Peyer's patch (tissue), 4 donors: ENCODE measurements around the gene QSER1. TPM values are rescaled to one million over a fixed set of nuclear protein-coding genes. Genes with fewer than 3 reads are reported as not detected.

Experiments used
- DNase-seq, 3 donors: peaks; one replicate each; pipeline ENCODE4 v3.0.0-alpha.2; 2017 to 2019
- H3K27ac ChIP-seq, 4 donors: fragments of 200-600 bp; sonication (generic); one replicate each; pipeline ENCODE4 v1.5.1; 2016 to 2019
- H3K27me3 ChIP-seq, 2 donors: fragments of 200-600 bp; sonication (generic); one replicate each; pipeline ENCODE4 v1.5.1; 2019
- H3K36me3 ChIP-seq, 3 donors: fragments of 200-600 bp; sonication (generic); one replicate each; pipeline ENCODE4 v1.5.1; 2016 to 2019
- H3K4me1 ChIP-seq, 4 donors: fragments of 200-600 bp; sonication (generic); one replicate each; pipeline ENCODE4 v1.5.1; 2016 to 2019
- H3K4me3 ChIP-seq, 4 donors: fragments of 200-600 bp; sonication (generic); 1 replicate in 3 of 4; 2 replicates in 1 of 4; pipeline ENCODE4 v1.5.1; 2016 to 2019; ENCODE audit warnings: mild to moderate bottlenecking in 1 of 4
- H3K9me3 ChIP-seq, 4 donors: fragments of 200-600 bp; sonication (generic); one replicate each; pipeline ENCODE4 v1.5.1; 2016 to 2019; ENCODE audit warnings: mild to moderate bottlenecking in 1 of 4
- CTCF ChIP-seq, 6 experiments: fragments of 450-650 bp in 4 of 6; fragments of 200-600 bp in 2 of 6; sonication (generic) in 1 of 6; IDR thresholded peaks; one replicate each; pipeline ENCODE4 v1.5.1; 2017 to 2019; ENCODE audit warnings: antibody characterized with exemption in 6 of 6, mild to moderate bottlenecking in 3 of 6, moderate library complexity in 1 of 6
- POLR2A ChIP-seq, 2 donors: fragments of 450-650 bp; IDR thresholded peaks; one replicate each; pipeline ENCODE4 v1.5.1; 2017; ENCODE audit warnings: antibody characterized with exemption in 2 of 2, mild to moderate bottlenecking in 2 of 2, moderate library complexity in 2 of 2
- total RNA-seq, 4 donors: library from RNA; depleted of rRNA; stranded (reverse); fragments of >200 nt; gene quantifications; one replicate each; pipeline ENCODE4 v1.1.0, GENCODE V29; 2016

The QSER1 gene
- total RNA-seq, 4 donors from 2014 or later: 17.7 to 111 (median 21.9) TPM

GRCh38 chr11:33005175-33005574 is 112.6 kb downstream of the QSER1 start:
- DNase-seq: no peak
- Histone ChIP-seq H3K36me3 (no peaks in the 10 kb centered on the region), H3K27me3 (no peaks in the 10 kb centered on the region), H3K4me1 (no peaks in the 10 kb centered on the region), H3K4me3 (no peak overlapping the region), H3K9me3 (no peaks in the 10 kb centered on the region), H3K27ac (no peak overlapping the region)
- TF ChIP-seq POLR2A (IDR thresholded peaks at IDR 0.05): no peak
- TF ChIP-seq CTCF (IDR thresholded peaks at IDR 0.05): no peak

GRCh38 chr11:33006010-33006409 is 113.4 kb downstream of the QSER1 start:
- H3K4me1 ChIP-seq: peaks cover 0 to under 1% (median 0%) of the 10 kb centered on the region in 4 donors
- no peaks in the 10 kb centered on the region for H3K36me3 ChIP-seq
- H3K27me3 ChIP-seq: no peaks in the 10 kb centered on the region
- no peak for TF ChIP-seq POLR2A (IDR thresholded peaks at IDR 0.05)
- no peak for TF ChIP-seq CTCF (IDR thresholded peaks at IDR 0.05)
- no peaks in the 10 kb centered on the region for H3K9me3 ChIP-seq
- H3K27ac ChIP-seq: no peak overlapping the region
- no peak overlapping the region for H3K4me3 ChIP-seq
- no peak for DNase-seq

- Histone ChIP-seq H3K4me1 (peaks cover 0 to 20% (median 8%) of the 10 kb centered on the region in 4 donors), H3K36me3 (no peaks in the 10 kb centered on the region), H3K27ac (no peak overlapping the region), H3K9me3 (no peaks in the 10 kb centered on the region), H3K4me3 (no peak overlapping the region), H3K27me3 (no peaks in the 10 kb centered on the region)
- no peak for DNase-seq
- TF ChIP-seq CTCF (IDR thresholded peaks at IDR 0.05): no peak
- TF ChIP-seq POLR2A (IDR thresholded peaks at IDR 0.05): no peak
These were observed 121.1 kb downstream of the QSER1 start for GRCh38 chr11:33013755-33014154.

GRCh38 chr11:33015621-33016551 is 123.3 kb downstream of the QSER1 start, which contains the start of gene DEPDC7:
Gene DEPDC7, plus strand, starts transcription at chr11:33015878. Its CDS starts 78 bp downstream, at chr11:33015956.
- H3K4me3 ChIP-seq: peak within 1 kb of the TSS; percentile 41 to 74 (median 56)

GRCh38 chr11:33016654-33017053 is 124.0 kb downstream of the QSER1 start:
- no peaks in the 10 kb centered on the region for H3K36me3 ChIP-seq
- H3K4me1 ChIP-seq: peaks cover 0 to 30% (median 8%) of the 10 kb centered on the region in 4 donors
- no peaks in the 10 kb centered on the region for H3K9me3 ChIP-seq
- no peak for DNase-seq
- TF ChIP-seq CTCF (IDR thresholded peaks at IDR 0.05) (no peak), POLR2A (IDR thresholded peaks at IDR 0.05) (no peak)
- H3K4me3 ChIP-seq: peak overlapping the region; percentile 41 to 74 (median 56)
- H3K27me3 ChIP-seq: no peaks in the 10 kb centered on the region
- H3K27ac ChIP-seq: peak overlapping the region in 3 of 4 donors; percentile 54 to 76 (median 70)

More at GRCh38 chr11:33015621-33016551, 123.3 kb downstream of the QSER1 start, which contains the start of gene DEPDC7:
- H3K4me1 ChIP-seq: peaks cover 0 to 31% (median 8%) of the 10 kb centered on the region in 4 donors
- peak within 1 kb of the TSS; percentile 48 to 76 (median 62) for H3K27ac ChIP-seq
- no peaks in the 10 kb centered on the region for H3K27me3 ChIP-seq
- H3K36me3 ChIP-seq: no peaks in the 10 kb centered on the region
- DNase-seq: peak; percentile 64 to 95 (median 94)
- H3K9me3 ChIP-seq: no peaks in the 10 kb centered on the region
- TF ChIP-seq CTCF (IDR thresholded peaks at IDR 0.05) (peak in 1 of 6 experiments; percentile 6), POLR2A (IDR thresholded peaks at IDR 0.05) (peak; percentile 59 to 81)
